PFSK-1 (cell line): ENCODE data around the gene EMX1.

Source experiments
- POLR2AphosphoS5 ChIP-seq: IDR thresholded peaks from 2 replicates; pipeline ENCODE4 v1.6.1; 2012; ENCODE audit warnings: low read depth, mild to moderate bottlenecking, control low read depth, low read length, moderate library complexity
- TAF1 ChIP-seq: IDR thresholded peaks from 2 replicates; pipeline ENCODE4 v1.6.1; 2012; ENCODE audit warnings: low read length, control low read depth, borderline replicate concordance; ENCODE audit not compliant: insufficient read depth

DNA sequence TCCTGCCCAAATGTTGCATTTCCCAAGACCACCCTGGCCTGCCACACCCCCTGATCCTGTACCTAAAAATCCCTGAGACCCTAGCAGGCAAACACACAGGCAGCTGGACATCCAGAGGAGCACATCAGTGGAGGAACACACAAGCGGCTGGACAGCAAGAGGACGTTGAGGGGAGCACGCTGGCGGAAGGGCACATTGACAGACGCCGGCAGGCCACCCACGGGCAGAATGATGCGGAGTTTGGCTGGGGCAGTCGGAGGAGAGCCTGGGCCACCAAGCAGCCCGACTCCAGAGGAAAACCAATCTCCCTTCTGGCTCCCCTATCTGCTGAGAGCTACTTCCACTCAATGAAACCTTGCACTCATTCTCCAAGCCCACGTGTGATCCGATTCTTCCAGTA is 47.7 kb downstream of the EMX1 start:
- no peak for TF ChIP-seq POLR2AphosphoS5
- TF ChIP-seq TAF1: no peak
